Mucosa of descending colon (tissue), 3 donors: ENCODE data around the gene OR5T2. TPM values are rescaled to one million over a fixed set of nuclear protein-coding genes. Genes with fewer than 3 reads are reported as not detected.

ENCODE experiments used
- ATAC-seq: fragments of 200-7000 bp; cut with Tn5 transposase; one replicate; pipeline ENCODE4 v1.9.1; 2020; ENCODE audit warnings: mild to moderate bottlenecking, moderate library complexity
- DNase-seq, 3 donors: peaks; one replicate each; pipeline ENCODE4 v3.0.0-alpha.2; 2020
- H3K36me3 ChIP-seq: fragments of 200-600 bp; one replicate; pipeline ENCODE4 v1.8.0; 2021; ENCODE audit warnings: low read depth, mild to moderate bottlenecking
- H3K4me1 ChIP-seq: fragments of 200-600 bp; one replicate; pipeline ENCODE4 v1.8.0; 2021; ENCODE audit warnings: low read depth, mild to moderate bottlenecking
- H3K4me3 ChIP-seq: fragments of 200-600 bp; one replicate; pipeline ENCODE4 v1.8.0; 2021; ENCODE audit warnings: mild to moderate bottlenecking
- H3K9me3 ChIP-seq: fragments of 200-600 bp; one replicate; pipeline ENCODE4 v1.8.0; 2021; ENCODE audit warnings: mild to moderate bottlenecking
- CTCF ChIP-seq: fragments of 200-600 bp; IDR thresholded peaks from one replicate; pipeline ENCODE4 v1.8.0; 2022; ENCODE audit warnings: antibody characterized with exemption, mild to moderate bottlenecking
- intact Hi-C, 2 donors: fragments of 100-400 bp; cut with DNase I in 1 of 2; cut with micrococcal nuclease in 1 of 2; formaldehyde crosslinking; loops; one replicate each; pipeline versions ENCODE4 v1.11.0 to v1.11.1; 2022; cut with DNase I, micrococcal nuclease
- total RNA-seq, 3 donors: library from RNA; stranded (reverse); fragmentation: NEBNext Ultra II Directional in 2 of 3; extraction: Animal tissue kit (Norgen Biotek cat#: 25700) in 2 of 3; gene quantifications; one replicate each; pipeline versions ENCODE4 v1.2.1 to v1.2.4, GENCODE V29; 2021 to 2023
- donor health status: DM: no; HTN: no; CAD: no; lungs with moderate emphysema.
- donor health status: DM: no; HTN: no; CAD: no.
- donor health status: DM: no; HTN: yes; CAD: no.

OR5T2 gene
- total RNA-seq, 3 donors from 2014 or later: not detected

GRCh38 chr11:56207790-56208189 lies 26.3 kb downstream of the OR5T2 start:
- no peak for ATAC-seq
- no peak for TF ChIP-seq CTCF
- Histone ChIP-seq H3K4me1 (no peaks in the 10 kb centered on the region), H3K4me3 (no peak overlapping the region), H3K36me3 (no peaks in the 10 kb centered on the region), H3K9me3 (no peaks in the 10 kb centered on the region)
- intact Hi-C loops: no loop called here
- DNase-seq: no peak

GRCh38 chr11:56197367-56197766 lies 36.7 kb downstream of the OR5T2 start:
- Histone ChIP-seq H3K4me1 (no peaks in the 10 kb centered on the region), H3K4me3 (no peak overlapping the region), H3K36me3 (no peaks in the 10 kb centered on the region), H3K9me3 (no peaks in the 10 kb centered on the region)
- no peak for TF ChIP-seq CTCF
- intact Hi-C loops: no loop called here
- no peak for ATAC-seq
- no peak for DNase-seq

GRCh38 chr11:56196705-56197104 lies 37.4 kb downstream of the OR5T2 start:
- DNase-seq (no peak), ATAC-seq (no peak)
- H3K4me3 ChIP-seq: no peak overlapping the region
- no peak for TF ChIP-seq CTCF
- no peaks in the 10 kb centered on the region for H3K4me1 ChIP-seq
- H3K36me3 ChIP-seq: no peaks in the 10 kb centered on the region
- intact Hi-C loops: no loop called here
- no peaks in the 10 kb centered on the region for H3K9me3 ChIP-seq

- Histone ChIP-seq H3K4me1 (no peaks in the 10 kb centered on the region), H3K4me3 (no peak overlapping the region), H3K36me3 (no peaks in the 10 kb centered on the region), H3K9me3 (peaks cover 7% of the 10 kb centered on the region)
- ATAC-seq (no peak), DNase-seq (no peak)
- intact Hi-C loops: no loop called here
- TF ChIP-seq CTCF: no peak
Observed at GRCh38 chr11:56188602-56189001, 45.5 kb downstream of the OR5T2 start.

- TF ChIP-seq CTCF: no peak
- ATAC-seq: no peak
Observed at GRCh38 chr11:56183459-56183858, 50.6 kb downstream of the OR5T2 start.

More at GRCh38 chr11:56183459-56183858, 50.6 kb downstream of the OR5T2 start:
- intact Hi-C loops: no loop called here
- peaks cover 3% of the 10 kb centered on the region for H3K9me3 ChIP-seq
- no peak overlapping the region for H3K4me3 ChIP-seq
- no peak for DNase-seq
- no peaks in the 10 kb centered on the region for H3K4me1 ChIP-seq
- no peaks in the 10 kb centered on the region for H3K36me3 ChIP-seq

Other genes with a start within 250 kb of the OR5T2 start
- not detected for gene OR5F1, start 239.6 kb downstream of the OR5T2 start, total RNA-seq
- not detected for gene OR5AS1, start 206.6 kb downstream of the OR5T2 start, total RNA-seq
- gene OR8I2, start 140.9 kb downstream of the OR5T2 start, total RNA-seq: not detected
- gene OR8H2, start 130.6 kb downstream of the OR5T2 start, total RNA-seq: not detected
- not detected for gene OR8H3, start 111.9 kb downstream of the OR5T2 start, total RNA-seq
- gene OR8J3, start 94.1 kb downstream of the OR5T2 start, total RNA-seq: not detected
- not detected for gene OR8K5, start 73.9 kb downstream of the OR5T2 start, total RNA-seq
- gene OR5J2, start 57.6 kb downstream of the OR5T2 start, total RNA-seq: not detected
- gene OR5T3, start 18.0 kb upstream of the OR5T2 start, total RNA-seq: not detected
- gene OR5T1, start 39.9 kb upstream of the OR5T2 start, total RNA-seq: not detected
- gene OR8H1, start 58.0 kb upstream of the OR5T2 start, total RNA-seq: not detected
- not detected for gene OR8K3, start 80.9 kb upstream of the OR5T2 start, total RNA-seq
- gene OR8K1, start 111.8 kb upstream of the OR5T2 start, total RNA-seq: not detected
- not detected for gene OR8J1, start 120.0 kb upstream of the OR5T2 start, total RNA-seq
- gene OR8U1, start 141.4 kb upstream of the OR5T2 start, total RNA-seq: not detected
- not detected for gene OR5AL1, start 178.4 kb upstream of the OR5T2 start, total RNA-seq
- gene OR5M3, start 239.1 kb upstream of the OR5T2 start, total RNA-seq: not detected